Activated CD4-positive, alpha-beta T cell treated with anti-CD3 and anti-CD28 coated beads, Interleukin-2, amount 50 U/mL, for 24 hours (primary cell): ENCODE measurements around the gene AIF1L.

Source experiments
- DNase-seq, 2 donors: peaks; one replicate each; pipeline ENCODE4 v3.0.0-alpha.2; 2020; ENCODE audit warnings: low read depth in 1 of 2, low spot score in 1 of 2

AIF1L gene

DNA sequence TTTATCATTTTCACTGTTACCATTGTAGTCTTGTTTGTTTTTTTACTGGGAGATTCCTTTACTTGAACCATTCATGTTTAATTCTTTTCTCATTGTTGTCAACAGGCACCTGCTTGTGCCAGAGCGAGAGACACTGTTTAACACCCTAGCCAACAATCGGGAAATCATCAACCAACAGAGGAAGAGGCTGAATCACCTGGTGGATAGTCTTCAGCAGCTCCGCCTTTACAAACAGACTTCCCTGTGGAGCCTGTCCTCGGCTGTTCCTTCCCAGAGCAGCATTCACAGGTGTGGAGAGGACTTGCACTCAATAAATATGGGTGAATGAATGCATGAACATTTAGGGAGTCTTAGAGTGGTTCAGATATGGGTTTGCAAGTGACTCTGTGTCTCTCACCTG is 66.6 kb downstream of the AIF1L start:
- no peak for DNase-seq

DNA sequence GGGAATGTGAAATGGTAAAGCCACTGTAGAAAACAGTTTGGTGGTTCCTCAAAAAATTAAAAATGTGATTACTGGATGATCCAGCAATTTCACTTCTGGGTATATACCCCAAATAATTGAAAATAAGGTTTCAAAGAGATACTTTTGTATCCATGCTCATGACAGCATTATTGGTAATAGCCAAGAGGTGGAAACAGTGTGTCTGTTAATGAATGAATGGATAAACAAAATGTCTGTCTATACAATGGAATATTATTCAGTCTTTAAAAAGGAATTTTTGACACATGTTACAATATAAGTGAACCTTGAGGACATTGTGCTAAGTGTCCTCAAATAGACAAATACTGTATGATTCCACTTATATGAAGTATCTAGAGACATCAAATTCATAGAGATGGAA is 69.2 kb downstream of the AIF1L start:
- DNase-seq = no peak

DNA sequence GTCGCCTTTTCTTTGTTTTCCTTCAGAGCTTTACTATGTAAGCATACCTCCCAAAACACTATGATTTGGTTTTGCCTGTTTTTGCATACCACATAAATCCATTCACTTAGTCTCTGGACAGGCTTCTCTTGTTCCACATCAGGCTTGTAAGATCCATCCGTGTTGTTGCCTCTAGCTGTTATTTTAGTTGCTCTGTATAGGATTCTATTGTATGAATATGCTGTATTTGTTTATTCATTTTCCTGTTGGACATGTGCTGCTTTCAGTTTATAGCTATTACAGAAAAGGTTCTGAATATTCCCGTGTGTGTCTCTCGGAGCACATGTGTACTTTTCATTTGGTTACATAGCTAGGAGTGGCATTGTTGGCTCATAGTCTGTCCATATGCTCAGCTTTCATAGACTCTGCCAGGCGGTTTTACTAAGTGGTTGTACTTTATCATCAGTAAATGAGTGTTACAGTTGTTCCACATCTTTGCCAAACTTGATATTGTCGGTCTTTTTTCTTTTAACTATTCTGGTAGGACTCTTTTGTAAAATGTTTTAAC is 70.9 kb downstream of the AIF1L start:
- DNase-seq = no peak

- DNase-seq = no peak
These were observed 71.6 kb downstream of the AIF1L start for GRCh38 chr9:131167936-131168335.

DNA sequence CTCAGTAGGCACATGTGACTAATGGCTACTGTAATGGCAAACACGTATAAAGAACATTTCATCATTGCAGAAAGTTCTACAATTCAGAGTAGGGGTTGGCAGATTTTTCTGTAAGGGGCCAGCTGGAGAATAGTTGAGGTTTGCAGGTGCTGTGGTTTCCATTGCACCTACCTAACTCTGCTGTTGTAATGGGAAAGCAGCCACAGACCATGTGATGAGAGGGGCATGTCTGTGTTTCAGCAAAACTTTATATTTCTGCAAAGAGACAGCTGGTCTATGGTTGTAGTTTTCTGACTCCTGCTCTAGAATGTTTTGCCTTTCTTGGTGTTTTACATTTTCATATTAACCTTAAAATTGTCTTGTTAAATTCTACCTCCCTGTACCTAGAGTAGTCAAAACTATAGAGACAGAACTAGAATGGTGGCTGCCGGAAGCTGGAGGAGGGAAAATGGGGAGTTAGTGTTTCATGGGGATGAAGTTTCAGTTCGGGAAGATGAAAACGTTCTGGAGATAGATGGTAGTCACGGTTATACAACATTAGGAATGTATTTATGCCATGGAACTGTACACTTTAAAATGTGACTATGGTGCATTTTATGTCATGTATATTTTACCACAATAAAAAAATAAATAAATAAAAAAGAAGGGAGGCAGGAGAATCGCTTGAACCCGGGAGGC is 73.4 kb downstream of the AIF1L start:
- no peak for DNase-seq
